NCI-H2029 (cell line): ENCODE data around the gene CXCL5.
A peak's percentile ranks its signal among the peaks of the same experiment; 100 is the strongest.
"Not testable (repeated sequence)": the region's sequence is repeated elsewhere in the genome, so short reads cannot be mapped to it uniquely, and the experiment has no call there.

ENCODE experiments used
- DNase-seq: peaks from one replicate; lab custom pipeline; 2025; lab: John Stamatoyannopoulos, UW

CXCL5 gene

GRCh38 chr4:73970945-73971344 lies 27.5 kb downstream of the CXCL5 start:
- no peak for DNase-seq

- no peak for DNase-seq
Measured at GRCh38 chr4:73970011-73970410, 28.5 kb downstream of the CXCL5 start.

GRCh38 chr4:73967866-73968265 lies 30.6 kb downstream of the CXCL5 start:
- DNase-seq, result no peak

- DNase-seq, result no peak
Measured at GRCh38 chr4:73964862-73965611, 33.4 kb downstream of the CXCL5 start.

GRCh38 chr4:73962724-73963123 lies 35.8 kb downstream of the CXCL5 start:
- DNase-seq, result no peak

GRCh38 chr4:73959041-73959440 lies 39.4 kb downstream of the CXCL5 start:
- DNase-seq, result not testable (repeated sequence)

- DNase-seq, result no peak
Measured at GRCh38 chr4:73952352-73952751, 46.1 kb downstream of the CXCL5 start.

GRCh38 chr4:73950376-73950920 lies 48.0 kb downstream of the CXCL5 start:
- DNase-seq, result not testable (repeated sequence)

- no peak for DNase-seq
Measured at GRCh38 chr4:73948990-73949706, 49.3 kb downstream of the CXCL5 start.

GRCh38 chr4:73948291-73948690 lies 50.2 kb downstream of the CXCL5 start:
- DNase-seq, result no peak

- DNase-seq, result no peak
Measured at GRCh38 chr4:73947239-73947985, 51.1 kb downstream of the CXCL5 start.

GRCh38 chr4:73945674-73946449 lies 52.6 kb downstream of the CXCL5 start:
- peak; percentile 24 for DNase-seq
